ENCODE data around the gene CISTR.
"Not testable (repeated sequence)": the region's sequence is repeated elsewhere in the genome, so short reads cannot be mapped to it uniquely, and the experiment has no call there.

Gene CISTR

GRCh38 chr12:53766881-53767280 lies 15.1 kb upstream of the CISTR start:
- no peak overlapping the region for H3K4me3 ChIP-seq (ENCODE audit: low read depth, low read length)
- TF ChIP-seq CTCF (IDR thresholded peaks at IDR 0.05; ENCODE audit: low read depth, low read length), result no peak
- no peak for DNase-seq (ENCODE audit: low read depth, low spot score)
- in situ Hi-C loops (cut with HindIII; ENCODE audit: low sequenced_read_pairs), result no loop called here

- in situ Hi-C loops (cut with HindIII; ENCODE audit: low sequenced_read_pairs), result no loop called here
- TF ChIP-seq CTCF (IDR thresholded peaks at IDR 0.05; ENCODE audit: low read depth, low read length), result no peak
- no peak overlapping the region for H3K4me3 ChIP-seq (ENCODE audit: low read depth, low read length)
- DNase-seq (ENCODE audit: low read depth, low spot score), result no peak
Observed at GRCh38 chr12:53765891-53766290, 14.1 kb upstream of the CISTR start.

- in situ Hi-C loops (cut with HindIII; ENCODE audit: low sequenced_read_pairs), result no loop called here
- no peak for DNase-seq (ENCODE audit: low read depth, low spot score)
- TF ChIP-seq CTCF (IDR thresholded peaks at IDR 0.05; ENCODE audit: low read depth, low read length), result no peak
- no peak overlapping the region for H3K4me3 ChIP-seq (ENCODE audit: low read depth, low read length)
Observed at GRCh38 chr12:53764615-53765014, 12.8 kb upstream of the CISTR start.

- in situ Hi-C loops (cut with HindIII; ENCODE audit: low sequenced_read_pairs); DNase-seq (ENCODE audit: low read depth, low spot score); H3K4me3 ChIP-seq (ENCODE audit: low read depth, low read length): not testable (repeated sequence)
Observed at GRCh38 chr12:53762793-53763192, 11.0 kb upstream of the CISTR start.

GRCh38 chr12:53761306-53761705 lies 9.5 kb upstream of the CISTR start:
- DNase-seq (ENCODE audit: low read depth, low spot score), result no peak
- in situ Hi-C loops (cut with HindIII; ENCODE audit: low sequenced_read_pairs), result no loop called here
- no peak for TF ChIP-seq CTCF (IDR thresholded peaks at IDR 0.05; ENCODE audit: low read depth, low read length)
- no peak overlapping the region for H3K4me3 ChIP-seq (ENCODE audit: low read depth, low read length)

GRCh38 chr12:53759261-53759660 lies 7.5 kb upstream of the CISTR start:
- no peak for DNase-seq (ENCODE audit: low read depth, low spot score)
- no peak for TF ChIP-seq CTCF (IDR thresholded peaks at IDR 0.05; ENCODE audit: low read depth, low read length)
- no peak overlapping the region for H3K4me3 ChIP-seq (ENCODE audit: low read depth, low read length)
- in situ Hi-C loops (cut with HindIII; ENCODE audit: low sequenced_read_pairs), result no loop called here

GRCh38 chr12:53758730-53759103 lies 6.9 kb upstream of the CISTR start:
- TF ChIP-seq CTCF (IDR thresholded peaks at IDR 0.05; ENCODE audit: low read depth, low read length), result no peak
- in situ Hi-C loops (cut with HindIII; ENCODE audit: low sequenced_read_pairs), result no loop called here
- no peak overlapping the region for H3K4me3 ChIP-seq (ENCODE audit: low read depth, low read length)
- no peak for DNase-seq (ENCODE audit: low read depth, low spot score)
